ENCODE results near the gene C1orf174. TPM values are rescaled to one million over a fixed set of nuclear protein-coding genes. Genes with fewer than 3 reads are reported as not detected.

Gene C1orf174
- total and polyA plus RNA-seq, 3 donors from 2014 or later = 22.9 to 29.7 (median 28.8) TPM

- intact Hi-C loops (cut with DNase I; ENCODE audit: low total_unique reads) = no loop called here
- Histone ChIP-seq H3K36me3 (ENCODE audit: low read depth, missing control alignments) (no peaks in the 10 kb centered on the region), H3K27me3 (no peaks in the 10 kb centered on the region), H3K4me3 (no peak overlapping the region), H3K9me3 (no peaks in the 10 kb centered on the region), H3K4me1 (no peaks in the 10 kb centered on the region), H3K27ac (no peak overlapping the region)
- no peak for TF ChIP-seq POLR2A (IDR thresholded peaks at IDR 0.05)
- 90 to 92% methylated on average over 13 to 14 of the region's 14 CpGs for WGBS, 2 donors
- DNase-seq = no peak
These were observed 14.8 kb upstream of the C1orf174 start for GRCh38 chr1:3914911-3915310.

DNA sequence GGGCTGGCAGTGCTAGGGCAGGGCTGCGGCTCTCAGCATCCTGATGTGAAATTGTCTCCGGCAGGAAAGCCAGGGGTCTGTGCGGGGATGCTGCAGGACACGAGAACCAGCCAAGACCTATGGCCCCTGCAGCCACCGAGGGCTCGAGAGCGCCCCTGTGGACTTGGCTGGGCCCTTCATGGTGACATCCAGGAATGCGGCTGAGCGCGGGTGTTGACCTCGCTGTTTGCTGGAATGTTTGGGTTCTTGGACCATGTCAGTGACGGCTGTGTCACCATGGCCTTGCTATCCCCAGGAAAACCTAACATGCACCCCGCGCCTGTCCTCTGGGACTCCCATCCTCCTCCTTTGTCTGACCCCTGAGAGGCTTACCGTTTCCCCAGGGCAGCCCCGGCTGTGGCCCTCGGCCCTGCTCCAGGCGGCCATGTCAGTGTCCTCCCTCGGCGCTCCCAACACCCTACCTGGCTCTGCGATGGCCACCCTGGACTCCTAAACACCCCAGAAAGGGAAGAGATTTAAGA lies 14.3 kb upstream of the C1orf174 start:
- Histone ChIP-seq H3K27ac (no peak overlapping the region), H3K36me3 (ENCODE audit: low read depth, missing control alignments) (no peaks in the 10 kb centered on the region), H3K27me3 (no peaks in the 10 kb centered on the region), H3K4me3 (no peak overlapping the region), H3K4me1 (peaks cover 3% of the 10 kb centered on the region), H3K9me3 (no peaks in the 10 kb centered on the region)
- 90 to 96% methylated on average over 21 of the region's 21 CpGs for WGBS, 2 donors
- no peak for DNase-seq
- intact Hi-C loops (cut with DNase I; ENCODE audit: low total_unique reads) = no loop called here
- TF ChIP-seq CTCF (IDR thresholded peaks at IDR 0.05) (no peak), POLR2A (IDR thresholded peaks at IDR 0.05) (no peak)

DNA sequence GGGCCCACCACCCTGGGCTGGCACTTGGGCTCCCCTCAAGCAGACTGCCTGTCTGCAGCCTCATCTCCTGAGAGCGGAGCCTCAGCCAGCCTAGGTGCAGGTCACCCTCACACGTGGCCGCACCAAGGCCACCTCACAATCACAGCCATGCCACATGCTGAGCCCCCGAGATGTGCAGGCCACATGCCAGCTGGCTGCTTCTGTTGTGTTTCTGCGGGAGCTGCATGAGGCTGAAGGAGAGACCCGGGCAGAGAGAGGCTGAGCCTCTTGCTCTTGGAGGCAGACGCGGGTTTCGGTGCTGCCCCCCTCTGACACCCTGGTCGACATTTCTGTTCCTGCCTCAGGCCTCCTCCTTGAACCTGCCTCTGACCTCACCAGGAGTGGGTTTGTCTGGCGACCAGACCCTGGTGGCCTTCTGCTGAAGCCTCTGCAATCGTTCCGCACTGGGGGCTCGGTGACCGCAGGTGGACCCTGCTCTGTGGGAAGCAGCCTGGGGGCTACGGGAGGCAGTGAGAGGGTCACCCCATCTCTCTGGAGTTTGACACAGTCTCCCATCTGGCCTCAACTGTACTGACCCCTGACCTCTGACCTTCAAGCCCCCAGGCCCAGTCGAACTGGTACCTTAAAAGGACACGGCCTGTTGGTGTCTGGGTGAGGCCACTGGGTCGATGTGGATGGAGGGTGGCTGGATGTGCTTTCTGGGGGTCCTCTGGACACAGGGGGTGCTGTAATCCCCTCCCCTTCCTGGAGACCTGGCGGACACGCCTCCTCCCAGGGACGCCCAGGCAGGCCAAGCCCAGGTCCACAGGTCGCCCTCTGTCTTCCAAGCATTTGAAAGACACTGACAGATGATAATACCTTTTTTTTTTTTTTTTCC lies 13.0 kb upstream of the C1orf174 start:
- Histone ChIP-seq H3K27me3 (no peaks in the 10 kb centered on the region), H3K4me3 (no peak overlapping the region), H3K4me1 (peaks cover 6% of the 10 kb centered on the region), H3K36me3 (ENCODE audit: low read depth, missing control alignments) (no peaks in the 10 kb centered on the region), H3K27ac (no peak overlapping the region), H3K9me3 (no peaks in the 10 kb centered on the region)
- peak; percentile 12 for DNase-seq
- 87 to 92% methylated on average over 19 to 23 of the region's 23 CpGs for WGBS, 2 donors
- TF ChIP-seq POLR2A (IDR thresholded peaks at IDR 0.05) = no peak
- TF ChIP-seq CTCF (IDR thresholded peaks at IDR 0.05) = no peak
- intact Hi-C loops (cut with DNase I; ENCODE audit: low total_unique reads) = no loop called here

GRCh38 chr1:3911981-3912808 lies 12.1 kb upstream of the C1orf174 start:
- intact Hi-C loops (cut with DNase I; ENCODE audit: low total_unique reads) = no loop called here
- 88 to 96% methylated on average over 23 to 38 of the region's 38 CpGs for WGBS, 2 donors

More at GRCh38 chr1:3911981-3912808, 12.1 kb upstream of the C1orf174 start:
- H3K36me3 ChIP-seq (ENCODE audit: low read depth, missing control alignments) = no peaks in the 10 kb centered on the region
- no peak overlapping the region for H3K27ac ChIP-seq
- TF ChIP-seq CTCF (IDR thresholded peaks at IDR 0.05) = no peak
- TF ChIP-seq POLR2A (IDR thresholded peaks at IDR 0.05) = no peak
- peaks cover 6% of the 10 kb centered on the region for H3K4me1 ChIP-seq
- H3K4me3 ChIP-seq = no peak overlapping the region
- H3K9me3 ChIP-seq = no peaks in the 10 kb centered on the region
- no peaks in the 10 kb centered on the region for H3K27me3 ChIP-seq
- no peak for DNase-seq
